ENCODE measurements around the gene PSMB7.

PSMB7 gene

DNA sequence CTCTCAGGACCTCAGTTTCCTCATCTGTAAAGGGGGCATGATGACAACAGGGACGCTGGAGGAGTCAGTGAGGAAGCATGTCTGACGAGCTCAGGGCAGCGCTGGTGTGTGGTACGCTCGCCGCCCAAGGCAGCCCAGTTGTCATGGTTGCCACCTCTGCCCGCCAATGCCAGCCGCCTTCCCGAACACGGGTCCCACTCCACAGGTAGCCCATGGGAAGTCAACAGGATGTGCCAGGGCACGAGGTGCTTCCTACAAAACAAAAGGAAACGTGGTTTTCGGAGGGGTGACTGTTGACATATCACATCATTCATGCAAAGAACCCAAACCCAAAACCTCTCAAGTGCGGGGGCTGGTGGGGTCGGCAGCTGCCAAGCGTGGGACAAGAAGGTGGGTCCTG is 99.4 kb downstream of the PSMB7 start:
- ChIA-PET CTCF (interaction anchor here (2.4 kb wide), 1 partner anchor 189 kb away, joined by 8 read pairs; no protein-coding TSS in a partner anchor), POLR2A (no interaction called here)
- TF ChIP-seq, protein P1, sequence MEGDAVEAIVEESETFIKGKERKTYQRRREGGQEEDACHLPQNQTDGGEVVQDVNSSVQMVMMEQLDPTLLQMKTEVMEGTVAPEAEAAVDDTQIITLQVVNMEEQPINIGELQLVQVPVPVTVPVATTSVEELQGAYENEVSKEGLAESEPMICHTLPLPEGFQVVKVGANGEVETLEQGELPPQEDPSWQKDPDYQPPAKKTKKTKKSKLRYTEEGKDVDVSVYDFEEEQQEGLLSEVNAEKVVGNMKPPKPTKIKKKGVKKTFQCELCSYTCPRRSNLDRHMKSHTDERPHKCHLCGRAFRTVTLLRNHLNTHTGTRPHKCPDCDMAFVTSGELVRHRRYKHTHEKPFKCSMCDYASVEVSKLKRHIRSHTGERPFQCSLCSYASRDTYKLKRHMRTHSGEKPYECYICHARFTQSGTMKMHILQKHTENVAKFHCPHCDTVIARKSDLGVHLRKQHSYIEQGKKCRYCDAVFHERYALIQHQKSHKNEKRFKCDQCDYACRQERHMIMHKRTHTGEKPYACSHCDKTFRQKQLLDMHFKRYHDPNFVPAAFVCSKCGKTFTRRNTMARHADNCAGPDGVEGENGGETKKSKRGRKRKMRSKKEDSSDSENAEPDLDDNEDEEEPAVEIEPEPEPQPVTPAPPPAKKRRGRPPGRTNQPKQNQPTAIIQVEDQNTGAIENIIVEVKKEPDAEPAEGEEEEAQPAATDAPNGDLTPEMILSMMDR (IDR thresholded peaks at IDR 0.05; ENCODE audit: insufficient read depth, low read length, missing control alignments), result no peak
- DNase-seq (ENCODE audit: low read depth, low spot score), result no peak
- H3K4me3 ChIP-seq (ENCODE audit: low read depth, low read length), result no peak overlapping the region

DNA sequence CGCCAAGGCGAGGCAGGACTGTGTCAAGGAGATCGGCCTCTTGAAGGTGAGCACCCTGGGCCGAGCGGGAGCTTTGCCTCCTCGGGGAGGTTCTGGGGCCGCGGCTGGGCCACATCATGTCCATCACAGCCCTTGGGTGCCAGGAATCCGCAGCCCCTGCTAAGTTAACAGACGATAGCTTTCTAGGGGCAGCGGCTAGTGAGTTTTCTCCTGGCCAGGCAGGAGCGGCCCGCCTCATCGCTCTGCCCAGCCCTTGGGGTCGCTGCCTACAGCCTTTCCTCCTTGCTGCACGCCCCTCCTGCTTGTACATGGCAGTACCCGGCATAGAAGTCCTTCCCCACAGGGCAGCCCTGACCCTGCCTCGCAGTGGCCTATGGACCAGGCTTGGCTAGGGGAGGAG is 101.3 kb downstream of the PSMB7 start:
- no peak overlapping the region for H3K4me3 ChIP-seq (ENCODE audit: low read depth, low read length)
- ChIA-PET POLR2A (no interaction called here), CTCF (interaction anchor here (2.4 kb wide), 1 partner anchor 187 kb away, joined by 8 read pairs; no protein-coding TSS in a partner anchor)
- TF ChIP-seq, protein P1 (IDR thresholded peaks at IDR 0.05; ENCODE audit: insufficient read depth, low read length, missing control alignments), result no peak
- no peak for DNase-seq (ENCODE audit: low read depth, low spot score)

DNA sequence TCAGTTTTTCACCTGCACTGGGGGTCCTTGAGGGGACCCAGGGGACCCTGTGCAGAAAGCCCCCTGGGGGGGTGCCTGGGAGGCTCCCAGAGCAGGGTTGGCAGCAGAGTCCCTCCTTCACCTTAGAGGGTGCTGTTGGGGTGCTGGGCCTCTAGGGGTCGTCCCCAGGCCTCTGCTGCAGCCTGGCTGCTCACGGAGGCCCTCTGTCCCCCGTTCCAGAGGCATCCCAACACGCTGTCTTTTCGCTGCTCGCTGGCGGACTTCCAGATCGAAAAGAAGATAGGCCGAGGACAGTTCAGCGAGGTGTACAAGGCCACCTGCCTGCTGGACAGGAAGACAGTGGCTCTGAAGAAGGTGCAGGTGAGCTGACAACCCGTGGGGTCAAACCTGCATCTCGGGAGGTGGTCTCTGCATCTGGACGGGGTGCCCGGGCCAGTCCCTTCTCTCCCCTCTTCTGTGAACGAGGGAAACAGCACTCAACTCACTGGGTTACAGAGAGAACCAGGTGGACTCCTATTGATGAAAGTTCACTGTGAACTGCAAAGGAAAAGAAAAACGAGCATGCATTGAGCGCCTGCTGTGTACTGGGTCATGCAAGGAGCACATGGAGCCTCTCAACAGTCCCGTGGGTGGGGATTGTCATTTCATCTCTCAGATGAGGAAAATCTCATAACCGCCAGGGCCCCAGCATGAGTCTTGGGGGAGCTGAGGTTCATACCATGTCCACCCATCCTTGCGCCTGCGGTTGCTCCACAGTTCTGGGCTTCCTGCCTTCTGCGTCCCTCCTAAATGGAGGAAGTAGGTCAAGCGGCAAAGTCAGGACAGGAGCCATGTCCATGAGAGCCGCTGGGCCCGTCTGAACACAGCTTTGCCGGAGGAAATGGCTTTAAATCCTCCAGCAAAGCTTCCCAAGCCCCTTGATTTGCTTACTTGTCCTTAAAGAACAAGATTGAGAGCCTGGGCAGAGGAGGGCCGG is 102.7 kb downstream of the PSMB7 start:
- no peak for DNase-seq (ENCODE audit: low read depth, low spot score)
- POLR2A ChIA-PET, result no interaction called here
- CTCF ChIA-PET, result interaction anchor here (0.7 to 4.2 kb wide), 5 partner anchors 8 to 185 kb away, joined by 3 to 35 read pairs (median 3); no protein-coding TSS in a partner anchor
- TF ChIP-seq, protein P1 (IDR thresholded peaks at IDR 0.05; ENCODE audit: insufficient read depth, low read length, missing control alignments), result no peak
- no peak overlapping the region for H3K4me3 ChIP-seq (ENCODE audit: low read depth, low read length)

DNA sequence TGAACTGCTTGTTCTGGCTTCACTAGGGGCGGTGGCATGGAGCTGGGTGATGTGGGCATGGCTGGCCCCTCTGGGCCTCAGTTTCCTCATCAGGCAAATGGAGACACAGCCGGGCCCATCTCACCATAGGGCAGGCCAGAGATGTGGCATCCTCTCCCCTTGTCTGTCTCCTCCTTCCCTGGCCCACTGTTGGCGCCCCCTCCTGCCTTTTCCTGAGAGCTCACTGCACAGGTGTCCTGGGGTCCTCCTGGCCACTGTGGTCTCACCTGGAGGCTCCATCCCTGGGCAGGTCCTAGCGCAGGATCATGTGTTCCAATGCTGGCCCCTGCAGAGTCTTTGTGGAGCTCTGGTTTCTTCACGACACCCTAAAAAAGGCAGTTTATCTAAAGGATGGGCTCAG is 104.0 kb downstream of the PSMB7 start:
- CTCF ChIA-PET, result interaction anchor here (0.8 to 4.2 kb wide), 6 partner anchors 9 to 184 kb away, joined by 3 to 35 read pairs (median 4); no protein-coding TSS in a partner anchor

DNA sequence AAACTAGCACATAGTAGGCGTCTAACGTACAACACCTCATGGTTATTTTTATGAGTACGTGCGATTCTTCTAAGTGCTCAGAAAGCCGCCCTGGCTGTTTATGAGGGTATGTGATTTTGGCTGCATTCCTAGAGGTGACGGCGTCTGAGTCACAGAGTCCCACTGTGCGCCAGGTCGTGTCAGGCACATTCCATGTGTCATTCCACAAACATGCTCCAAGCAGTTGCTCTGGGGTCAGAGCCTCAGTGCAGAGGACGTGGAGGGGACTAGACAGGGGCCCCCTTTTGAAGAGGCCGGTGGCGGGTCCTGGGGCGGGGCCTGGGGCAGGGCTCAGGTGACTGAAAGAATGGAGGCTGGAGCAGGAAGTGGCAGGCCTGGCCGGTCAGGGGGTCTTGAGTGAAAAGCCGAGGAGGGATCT is 105.6 kb downstream of the PSMB7 start:
- ChIA-PET CTCF (interaction anchor here (1.0 to 4.2 kb wide), 3 partner anchors 11 to 14 kb away, joined by 3 to 35 read pairs (median 5); no protein-coding TSS in a partner anchor), POLR2A (no interaction called here)
- no peak overlapping the region for H3K4me3 ChIP-seq (ENCODE audit: low read depth, low read length)
- TF ChIP-seq, protein P1 (IDR thresholded peaks at IDR 0.05; ENCODE audit: insufficient read depth, low read length, missing control alignments), result no peak
- peak; percentile 85 for DNase-seq (ENCODE audit: low read depth, low spot score)

More for the DNA sequence above, 104.0 kb downstream of the PSMB7 start:
- POLR2A ChIA-PET, result no interaction called here
- no peak overlapping the region for H3K4me3 ChIP-seq (ENCODE audit: low read depth, low read length)
- TF ChIP-seq, protein P1 (IDR thresholded peaks at IDR 0.05; ENCODE audit: insufficient read depth, low read length, missing control alignments), result no peak
- no peak for DNase-seq (ENCODE audit: low read depth, low spot score)
